Loucy (cell line): Measurements from ENCODE around the gene C12orf60.

ENCODE experiments used
- H2AFZ ChIP-seq: fragments of 200-600 bp; sonication (generic); 2 replicates; pipeline ENCODE4 v1.6.0; 2016; ENCODE audit warnings: antibody characterized with exemption, mild to moderate bottlenecking, low read length, moderate library complexity
- H3F3A ChIP-seq: fragments of 200-600 bp; 2 replicates; pipeline ENCODE4 v1.6.0; 2016; ENCODE audit warnings: antibody characterized with exemption, low read depth, mild to moderate bottlenecking
- H3K27me3 ChIP-seq: fragments of 200-600 bp; sonication (generic); 2 replicates; pipeline ENCODE4 v1.6.1; 2014; ENCODE audit warnings: low read length, mild to moderate bottlenecking; ENCODE audit not compliant: insufficient read depth, poor library complexity, severe bottlenecking
- H3K36me3 ChIP-seq: fragments of 200-600 bp; sonication (generic); 2 replicates; pipeline ENCODE4 v1.6.1; 2016; ENCODE audit warnings: low read length; ENCODE audit not compliant: insufficient read depth
- H3K4me1 ChIP-seq: fragments of 200-600 bp; sonication (generic); 2 replicates; pipeline ENCODE4 v1.5.1; 2014; ENCODE audit warnings: low read length, mild to moderate bottlenecking; ENCODE audit not compliant: insufficient read depth, poor library complexity, severe bottlenecking
- H3K4me2 ChIP-seq: fragments of 200-600 bp; sonication (generic); 2 replicates; pipeline ENCODE4 v1.6.0; 2014; ENCODE audit warnings: antibody characterized with exemption, low read length, low read depth, mild to moderate bottlenecking; ENCODE audit not compliant: poor library complexity, severe bottlenecking
- H3K4me3 ChIP-seq: fragments of 200-600 bp; sonication (generic); 2 replicates; pipeline ENCODE4 v1.5.1; 2014; ENCODE audit warnings: low read length, mild to moderate bottlenecking, mixed read lengths; ENCODE audit not compliant: poor library complexity, severe bottlenecking
- H3K79me2 ChIP-seq: fragments of 200-600 bp; sonication (generic); 2 replicates; pipeline ENCODE4 v1.6.1; 2014; ENCODE audit warnings: low read length; ENCODE audit not compliant: insufficient read depth
- H3K9ac ChIP-seq: fragments of 200-600 bp; sonication (generic); 2 replicates; pipeline ENCODE4 v1.6.0; 2014; ENCODE audit warnings: mild to moderate bottlenecking, low read depth, low read length, moderate library complexity; ENCODE audit not compliant: poor library complexity, severe bottlenecking
- H3K9me2 ChIP-seq: fragments of 200-600 bp; sonication (generic); replicated peaks from 2 replicates; pipeline ENCODE4 v1.6.1; 2016; ENCODE audit warnings: low read depth, low read length, mixed read lengths
- H3K9me3 ChIP-seq: fragments of 200-600 bp; sonication (generic); 2 replicates; pipeline ENCODE4 v1.6.1; 2014; ENCODE audit warnings: mild to moderate bottlenecking, antibody characterized with exemption, low read length, low read depth; ENCODE audit not compliant: insufficient read depth
- H4K20me1 ChIP-seq: fragments of 200-600 bp; sonication (generic); 2 replicates; pipeline ENCODE4 v1.6.0; 2014; ENCODE audit warnings: antibody characterized with exemption, low read length, mild to moderate bottlenecking; ENCODE audit not compliant: insufficient read depth, poor library complexity, severe bottlenecking
- EZH2phosphoT487 ChIP-seq: fragments of 200-600 bp; IDR thresholded peaks from 2 replicates; pipeline ENCODE4 v1.6.1; 2018; ENCODE audit warnings: antibody characterized with exemption, mild to moderate bottlenecking, moderate library complexity, borderline replicate concordance
- TF ChIP-seq, protein P1 (sequence below): fragments of 200-600 bp; sonication (generic); conservative IDR thresholded peaks from 2 replicates; pipeline ENCODE4 v1.5.1; 2014; ENCODE audit warnings: mild to moderate bottlenecking, antibody characterized with exemption, low read length

The C12orf60 gene

DNA sequence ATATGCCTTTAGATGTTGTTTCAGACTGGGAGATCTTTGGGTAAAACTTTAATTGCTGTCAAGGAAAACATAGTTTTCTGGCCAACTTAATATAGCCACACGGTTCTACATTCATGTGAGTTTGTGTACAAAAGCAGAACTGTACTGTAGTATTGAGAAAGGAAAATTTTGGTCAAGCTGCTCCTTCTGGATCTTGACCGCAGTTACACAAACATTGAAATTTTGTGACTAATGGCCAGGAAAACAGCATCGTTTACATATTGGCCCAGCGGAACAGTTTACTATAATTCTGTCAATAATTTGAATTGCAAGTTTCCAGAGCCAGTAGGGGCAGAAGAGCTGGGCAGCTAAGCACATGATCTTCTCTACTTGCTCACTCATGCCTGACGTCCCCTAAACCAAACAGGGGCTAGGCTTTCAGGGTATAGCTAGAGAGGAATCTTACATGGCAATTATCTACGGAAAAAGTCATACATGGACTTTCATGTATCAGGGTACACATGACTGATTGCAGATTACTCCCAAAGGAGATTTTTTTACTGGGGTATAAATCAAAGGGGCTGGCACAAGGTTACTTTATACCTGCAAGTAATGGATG lies 51.2 kb downstream of the C12orf60 start:
- H3K4me2 ChIP-seq: no peak overlapping the region
- no peak overlapping the region for H2AFZ ChIP-seq
- H3F3A ChIP-seq: no peaks in the 10 kb centered on the region
- TF ChIP-seq, protein P1, sequence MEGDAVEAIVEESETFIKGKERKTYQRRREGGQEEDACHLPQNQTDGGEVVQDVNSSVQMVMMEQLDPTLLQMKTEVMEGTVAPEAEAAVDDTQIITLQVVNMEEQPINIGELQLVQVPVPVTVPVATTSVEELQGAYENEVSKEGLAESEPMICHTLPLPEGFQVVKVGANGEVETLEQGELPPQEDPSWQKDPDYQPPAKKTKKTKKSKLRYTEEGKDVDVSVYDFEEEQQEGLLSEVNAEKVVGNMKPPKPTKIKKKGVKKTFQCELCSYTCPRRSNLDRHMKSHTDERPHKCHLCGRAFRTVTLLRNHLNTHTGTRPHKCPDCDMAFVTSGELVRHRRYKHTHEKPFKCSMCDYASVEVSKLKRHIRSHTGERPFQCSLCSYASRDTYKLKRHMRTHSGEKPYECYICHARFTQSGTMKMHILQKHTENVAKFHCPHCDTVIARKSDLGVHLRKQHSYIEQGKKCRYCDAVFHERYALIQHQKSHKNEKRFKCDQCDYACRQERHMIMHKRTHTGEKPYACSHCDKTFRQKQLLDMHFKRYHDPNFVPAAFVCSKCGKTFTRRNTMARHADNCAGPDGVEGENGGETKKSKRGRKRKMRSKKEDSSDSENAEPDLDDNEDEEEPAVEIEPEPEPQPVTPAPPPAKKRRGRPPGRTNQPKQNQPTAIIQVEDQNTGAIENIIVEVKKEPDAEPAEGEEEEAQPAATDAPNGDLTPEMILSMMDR: no peak
- TF ChIP-seq EZH2phosphoT487: no peak
- H3K9me3 ChIP-seq: peaks cover 6% of the 10 kb centered on the region; the same call in 1 of the 2 replicates
- peaks cover 9% of the 10 kb centered on the region for H3K4me1 ChIP-seq
- H3K27me3 ChIP-seq: no peaks in the 10 kb centered on the region
- H3K36me3 ChIP-seq: no peaks in the 10 kb centered on the region
- no peaks in the 10 kb centered on the region for H3K79me2 ChIP-seq
- no peaks in the 10 kb centered on the region for H3K9me2 ChIP-seq
- no peak overlapping the region for H3K9ac ChIP-seq
- no peak overlapping the region for H3K4me3 ChIP-seq
- H4K20me1 ChIP-seq: no peaks in the 10 kb centered on the region

DNA sequence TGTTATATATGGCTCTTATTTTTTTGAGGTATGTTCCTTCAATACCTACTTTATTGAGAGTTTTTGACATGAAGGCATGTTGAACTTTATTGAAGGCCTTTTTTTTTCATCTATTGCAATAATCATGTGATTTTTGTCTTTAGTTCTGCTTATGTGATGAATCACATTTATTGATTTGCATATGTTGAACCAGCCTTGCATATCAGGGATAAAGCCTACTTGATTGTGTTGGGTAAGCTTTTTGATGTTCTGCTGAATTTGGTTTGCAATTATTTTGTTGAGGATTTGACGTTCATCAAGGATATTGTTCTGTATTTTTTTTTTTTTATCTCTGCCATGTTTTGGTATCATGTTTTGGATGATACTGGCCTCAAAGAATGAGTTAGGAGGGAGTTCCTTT lies 55.0 kb downstream of the C12orf60 start:
- Histone ChIP-seq H3K9me2 (no peaks in the 10 kb centered on the region), H3K4me3 (no peak overlapping the region), H3K36me3 (no peaks in the 10 kb centered on the region), H3K9me3 (peaks cover 16% of the 10 kb centered on the region; the same call in 1 of the 2 replicates), H3F3A (no peaks in the 10 kb centered on the region), H2AFZ (no peak overlapping the region), H3K4me1 (peaks cover 9% of the 10 kb centered on the region), H3K4me2 (no peak overlapping the region), H3K27me3 (no peaks in the 10 kb centered on the region), H3K79me2 (no peaks in the 10 kb centered on the region), H3K9ac (no peak overlapping the region), H4K20me1 (no peaks in the 10 kb centered on the region)
- TF ChIP-seq, protein P1: no peak
- TF ChIP-seq EZH2phosphoT487: no peak

DNA sequence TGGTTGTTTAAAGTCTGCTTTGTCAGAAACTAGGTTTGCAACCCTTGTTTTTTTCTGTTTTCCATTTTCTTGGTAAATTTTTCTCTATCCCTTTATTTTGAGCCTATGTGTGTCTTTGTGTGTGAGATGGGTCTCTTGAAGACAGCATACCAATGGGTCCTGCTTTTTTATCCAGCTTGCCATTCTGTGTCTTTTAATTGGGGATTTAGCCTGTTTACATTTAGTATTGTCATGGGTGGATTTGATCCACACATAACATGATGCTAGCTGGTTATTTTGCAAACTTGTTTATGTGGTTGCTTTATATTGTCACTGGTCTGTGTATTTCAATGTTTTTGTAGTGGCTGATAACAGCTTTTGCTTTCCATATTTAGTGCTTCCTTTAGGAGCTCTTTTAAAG lies 57.0 kb downstream of the C12orf60 start:
- Histone ChIP-seq H3K4me2 (no peak overlapping the region), H2AFZ (no peak overlapping the region), H3K4me1 (no peaks in the 10 kb centered on the region), H3K9me3 (peaks cover 16% of the 10 kb centered on the region; the same call in 1 of the 2 replicates), H4K20me1 (no peaks in the 10 kb centered on the region), H3K36me3 (no peaks in the 10 kb centered on the region), H3K4me3 (no peak overlapping the region), H3K79me2 (no peaks in the 10 kb centered on the region), H3K9me2 (no peaks in the 10 kb centered on the region), H3K9ac (no peak overlapping the region), H3K27me3 (no peaks in the 10 kb centered on the region), H3F3A (no peaks in the 10 kb centered on the region)
- TF ChIP-seq EZH2phosphoT487: no peak
- TF ChIP-seq, protein P1: no peak
